GM19351 (cell line): ENCODE data around the gene TFAP2B.

Experiments
- ATAC-seq: cut with Tn5 transposase; IDR thresholded peaks from one replicate; pipeline ENCODE4 v1.9.1; 2021; ENCODE audit warnings: mild to moderate bottlenecking, moderate library complexity; ENCODE audit not compliant: unreplicated experiment

Gene TFAP2B

DNA sequence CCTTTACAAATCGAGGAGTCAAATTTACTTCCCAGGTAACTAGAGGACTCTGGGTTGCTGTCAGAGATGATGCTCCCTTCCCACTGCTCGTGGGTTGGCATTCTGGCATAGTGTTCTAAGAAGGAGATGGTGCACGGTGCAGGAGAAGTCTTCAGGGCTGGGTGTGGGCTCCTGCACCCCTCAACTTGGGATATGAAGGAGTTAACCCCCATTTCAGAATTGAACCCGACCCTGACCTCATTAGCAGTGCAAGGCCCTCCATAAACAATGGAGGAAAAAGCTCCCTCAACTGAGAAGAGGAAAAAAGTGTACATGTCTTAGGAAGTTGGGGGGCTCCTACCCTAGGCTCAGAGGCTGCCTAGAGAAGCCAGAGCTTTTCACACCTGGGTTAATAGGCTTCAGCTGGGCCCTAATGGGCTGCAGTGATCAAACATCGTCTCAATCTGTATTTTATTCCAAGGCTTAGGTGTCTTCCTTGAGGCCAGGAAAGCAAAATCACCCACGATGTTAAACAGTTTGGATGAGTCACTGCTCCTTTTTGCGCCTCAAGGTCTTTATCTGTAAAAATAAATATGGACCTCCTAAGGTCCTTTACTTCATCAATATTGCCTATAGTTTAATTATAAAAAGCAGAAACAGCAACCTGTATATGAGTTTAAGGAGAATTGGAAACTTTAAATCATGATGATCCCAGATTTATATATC, 29.4 kb downstream of the TFAP2B start:
- ATAC-seq, result no peak

DNA sequence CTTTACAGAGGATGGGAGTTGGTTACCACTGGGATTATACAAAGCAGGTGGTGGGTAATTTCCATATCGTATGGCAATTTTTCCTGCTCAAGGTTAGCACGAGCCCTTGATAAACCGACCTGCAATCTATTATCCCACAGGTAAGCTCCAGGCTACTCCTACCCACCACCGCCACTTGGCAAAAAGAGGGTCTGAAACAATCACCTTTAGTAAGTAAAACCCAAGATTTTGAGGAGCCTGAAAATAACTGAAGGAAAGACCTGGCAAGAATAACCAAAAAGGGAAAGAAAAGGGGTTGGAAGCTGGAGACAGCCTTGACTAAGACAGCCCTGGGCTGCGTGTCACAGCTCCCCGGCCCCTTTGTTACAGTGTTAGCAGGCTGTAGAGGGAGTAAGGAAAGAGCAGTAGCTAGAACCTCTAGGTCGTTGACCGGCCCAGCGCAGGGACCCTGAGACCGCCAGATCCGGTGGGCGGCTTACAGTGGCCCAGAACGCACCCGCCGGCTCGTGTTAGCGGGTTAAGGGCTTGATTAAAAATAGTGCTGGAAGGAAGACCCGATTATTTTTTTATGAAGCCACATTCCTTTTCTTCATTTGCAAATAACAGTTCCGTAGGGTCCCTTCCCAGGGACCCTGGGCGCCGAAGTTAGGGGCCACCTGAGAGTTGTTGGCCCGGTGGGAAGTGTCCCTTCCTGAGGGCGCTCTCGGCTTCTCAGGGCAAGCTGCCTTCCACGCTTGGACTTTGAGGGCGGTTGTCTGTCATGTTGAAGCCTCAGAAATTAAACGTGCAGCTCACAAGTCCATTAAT, 30.5 kb downstream of the TFAP2B start:
- no peak for ATAC-seq

DNA sequence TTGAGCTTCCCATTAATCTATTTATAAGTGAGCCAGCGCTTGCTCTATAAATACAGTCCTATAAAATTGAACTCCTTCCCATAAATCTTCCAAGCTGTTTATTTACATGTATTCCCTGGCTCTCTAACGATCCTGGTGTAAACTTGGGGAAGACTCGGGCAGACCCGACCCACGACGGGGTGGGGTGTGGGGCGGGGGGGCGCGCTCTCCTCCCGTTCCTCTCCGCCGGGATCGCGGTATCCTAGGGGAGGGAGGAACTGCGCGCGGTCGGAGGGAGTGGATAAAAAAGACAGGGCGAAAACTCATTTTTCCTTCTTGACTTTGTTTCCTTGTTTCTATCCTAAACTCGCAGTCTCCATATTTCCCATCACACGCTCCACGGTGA, 31.1 kb downstream of the TFAP2B start:
- ATAC-seq, result no peak

DNA sequence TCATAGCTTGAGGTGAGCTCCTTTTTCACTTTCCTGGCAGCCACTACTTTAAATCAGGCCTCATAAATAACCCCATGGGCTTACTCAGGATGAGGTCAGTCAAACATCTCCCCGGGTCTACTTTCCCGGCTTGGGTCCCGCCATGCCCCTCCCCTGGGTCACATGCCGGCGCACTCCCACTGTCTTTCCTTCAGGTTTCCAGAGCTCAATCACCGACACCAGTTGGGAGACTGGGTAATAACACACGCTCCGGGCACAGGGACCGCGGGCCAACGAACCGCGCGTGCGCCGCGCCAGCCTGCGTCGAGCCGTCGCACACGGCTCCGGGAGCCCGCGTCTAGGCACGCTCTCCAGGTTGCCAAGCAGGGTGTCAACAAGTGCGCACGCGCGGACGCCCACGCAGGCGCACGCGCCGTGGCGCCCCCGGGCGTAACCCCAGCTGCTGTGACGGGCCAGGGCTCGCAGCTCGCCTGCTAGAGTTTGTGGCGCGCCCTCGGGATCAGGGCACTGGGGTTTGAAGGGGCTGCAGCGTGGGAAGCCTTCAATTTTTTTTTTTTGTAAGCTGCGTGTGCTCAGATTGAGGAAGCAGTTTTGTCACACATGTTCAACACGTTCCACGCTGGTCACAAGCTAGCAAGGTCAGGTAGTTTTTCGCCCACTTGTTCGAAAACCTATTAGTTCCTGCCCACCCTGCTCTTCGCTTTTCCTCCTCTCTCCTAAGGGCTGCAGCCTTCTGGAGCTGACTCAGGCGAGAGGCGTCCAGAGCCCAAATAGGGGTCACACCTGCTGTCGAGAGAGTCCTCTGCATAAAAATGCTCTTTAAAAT, 31.8 kb downstream of the TFAP2B start:
- ATAC-seq, result no peak

- no peak for ATAC-seq
These were observed 32.6 kb downstream of the TFAP2B start for GRCh38 chr6:50851049-50851845.

DNA sequence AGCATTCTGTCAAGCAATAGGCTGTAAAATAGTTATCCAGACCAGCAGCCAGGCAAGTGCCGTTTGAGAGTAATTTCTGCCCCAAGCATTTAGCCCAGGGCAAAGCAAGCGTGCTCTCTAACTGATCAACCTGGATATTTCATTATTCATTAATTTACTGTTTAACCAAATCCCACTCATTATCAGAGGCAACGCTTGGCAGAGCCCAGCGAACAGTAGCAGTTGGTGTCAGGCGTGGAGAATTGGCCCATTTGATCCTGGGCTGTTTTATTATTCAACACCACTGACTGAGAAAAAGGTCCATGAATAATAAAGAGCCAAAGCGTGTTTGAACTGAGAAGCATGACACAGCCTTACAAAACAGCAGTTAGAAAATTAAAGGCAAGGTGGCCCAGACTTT, 35.3 kb downstream of the TFAP2B start:
- no peak for ATAC-seq

DNA sequence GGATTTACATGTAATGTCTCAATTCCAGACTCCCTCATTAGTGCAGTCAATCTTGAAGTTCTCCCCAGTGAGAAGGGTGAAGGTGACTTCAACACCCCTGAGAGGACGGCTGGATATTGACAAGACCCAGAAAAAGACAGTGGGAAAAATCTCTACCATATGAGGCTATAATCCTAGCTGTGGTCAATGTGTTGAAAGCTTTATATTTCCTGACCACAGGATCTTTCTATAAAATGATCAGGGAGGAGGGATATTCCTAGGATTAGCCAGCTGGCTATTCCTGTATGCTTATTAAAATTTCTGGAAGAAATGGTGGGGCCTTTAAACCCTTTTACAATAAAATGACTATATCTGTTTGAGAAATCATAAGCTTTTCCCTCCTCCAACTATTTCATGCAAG, 43.0 kb downstream of the TFAP2B start:
- no peak for ATAC-seq

- no peak for ATAC-seq
These were observed 43.5 kb downstream of the TFAP2B start for GRCh38 chr6:50862176-50862575.

- ATAC-seq, result no peak
These were observed 45.9 kb downstream of the TFAP2B start for GRCh38 chr6:50864601-50865000.

DNA sequence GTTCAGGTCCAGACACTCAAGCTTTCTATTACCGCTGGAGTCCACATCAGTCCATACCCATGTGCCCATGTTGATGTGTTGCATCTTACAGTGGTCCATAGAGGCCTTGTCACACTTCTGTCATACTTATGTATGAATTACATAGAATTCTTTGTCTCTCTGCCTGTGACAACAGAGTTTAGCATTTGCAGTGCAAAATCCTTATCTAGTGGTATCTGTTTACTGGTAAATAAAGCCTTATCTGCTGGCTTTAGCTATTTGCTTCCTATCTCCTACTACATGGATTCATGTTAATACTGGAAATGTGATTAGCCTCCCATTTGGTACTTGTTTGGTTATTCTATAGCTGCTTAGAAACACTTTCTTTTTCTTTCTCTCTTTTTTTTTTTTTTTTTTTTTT, 49.8 kb downstream of the TFAP2B start:
- no peak for ATAC-seq

- no peak for ATAC-seq
These were observed 54.5 kb downstream of the TFAP2B start for GRCh38 chr6:50873167-50873566.

GRCh38 chr6:50884364-50884763, 65.7 kb downstream of the TFAP2B start:
- no peak for ATAC-seq

DNA sequence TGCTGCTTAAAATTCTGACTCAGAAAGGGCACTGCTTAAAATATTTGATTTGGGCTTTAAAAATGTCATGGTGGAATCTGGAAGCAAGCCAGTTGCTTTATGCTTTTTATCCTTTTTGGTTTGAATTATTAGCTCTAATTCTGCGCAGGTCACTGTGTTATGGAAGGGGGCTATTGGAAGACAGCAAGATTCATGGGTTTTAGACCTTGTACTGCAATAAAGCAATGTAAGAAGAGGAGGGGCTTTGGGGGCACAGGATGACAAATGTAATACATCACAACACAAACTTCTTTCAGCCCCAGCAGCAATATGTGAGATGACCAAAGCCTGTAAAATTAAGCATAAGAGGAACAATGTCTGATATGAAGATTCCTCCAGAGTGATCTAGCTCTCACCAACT, 68.4 kb downstream of the TFAP2B start:
- no peak for ATAC-seq

- ATAC-seq, result no peak
These were observed 70.8 kb downstream of the TFAP2B start for GRCh38 chr6:50889497-50889896.

- no peak for ATAC-seq
These were observed 71.3 kb downstream of the TFAP2B start for GRCh38 chr6:50889935-50890334.

GRCh38 chr6:50890579-50890978, 71.9 kb downstream of the TFAP2B start:
- no peak for ATAC-seq

DNA sequence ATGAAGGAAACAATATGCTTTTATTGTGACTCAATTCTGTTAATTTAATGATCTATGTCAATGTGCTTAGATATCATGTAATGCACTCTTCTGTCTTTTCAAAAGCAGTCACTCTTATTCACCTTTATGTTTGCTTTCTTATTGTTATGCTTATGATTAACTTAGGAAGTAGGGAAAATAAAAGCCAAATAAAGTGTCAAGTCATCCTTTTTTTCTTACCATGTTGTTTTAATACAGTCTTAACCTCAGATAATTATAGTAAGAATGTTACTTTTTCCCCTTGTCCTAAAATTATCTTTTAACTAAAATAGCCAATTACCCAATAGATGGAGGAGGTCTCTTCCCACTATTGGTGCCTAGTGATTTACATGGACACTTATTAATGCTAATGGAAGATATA, 72.6 kb downstream of the TFAP2B start:
- no peak for ATAC-seq
